Measurements from ENCODE around the gene OTOG.

OTOG gene

DNA sequence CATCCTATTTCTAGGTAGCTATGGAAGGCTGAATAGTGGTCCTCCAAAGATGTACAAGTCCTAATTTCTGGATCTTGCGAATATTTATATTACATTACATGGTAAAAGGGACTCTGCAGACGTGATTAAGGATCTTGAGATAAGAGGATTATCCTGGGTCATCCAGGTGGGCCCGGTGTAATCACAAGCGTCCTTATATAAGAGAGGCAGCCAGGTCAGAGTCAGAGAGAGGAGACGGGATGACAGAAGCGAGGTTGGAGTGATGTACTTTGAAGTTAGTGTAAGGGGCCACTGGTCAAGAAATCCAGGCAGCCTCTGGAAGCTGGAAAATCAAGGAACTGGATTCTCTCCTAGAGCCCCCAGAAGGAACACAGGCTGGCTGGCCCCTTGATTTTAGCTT lies 102.2 kb downstream of the OTOG start:
- Histone ChIP-seq H3K27me3 (ENCODE audit: insufficient read depth, low read depth) (no peaks in the 10 kb centered on the region), H3K27ac (no peak overlapping the region), H2AFZ (ENCODE audit: low read depth) (no peak overlapping the region), H4K20me1 (ENCODE audit: insufficient read depth) (no peaks in the 10 kb centered on the region), H3K79me2 (ENCODE audit: insufficient read depth, low read depth) (no peaks in the 10 kb centered on the region), H3K4me1 (ENCODE audit: low read depth, poor library complexity, severe bottlenecking) (no peaks in the 10 kb centered on the region), H3K9ac (no peak overlapping the region), H3K4me2 (no peak overlapping the region), H3K4me3 (IDR thresholded peaks at IDR 0.05; ENCODE audit: insufficient read depth, low read depth, low read length) (no peak overlapping the region), H3K36me3 (ENCODE audit: insufficient read depth) (no peaks in the 10 kb centered on the region)
- TF ChIP-seq, protein P1, sequence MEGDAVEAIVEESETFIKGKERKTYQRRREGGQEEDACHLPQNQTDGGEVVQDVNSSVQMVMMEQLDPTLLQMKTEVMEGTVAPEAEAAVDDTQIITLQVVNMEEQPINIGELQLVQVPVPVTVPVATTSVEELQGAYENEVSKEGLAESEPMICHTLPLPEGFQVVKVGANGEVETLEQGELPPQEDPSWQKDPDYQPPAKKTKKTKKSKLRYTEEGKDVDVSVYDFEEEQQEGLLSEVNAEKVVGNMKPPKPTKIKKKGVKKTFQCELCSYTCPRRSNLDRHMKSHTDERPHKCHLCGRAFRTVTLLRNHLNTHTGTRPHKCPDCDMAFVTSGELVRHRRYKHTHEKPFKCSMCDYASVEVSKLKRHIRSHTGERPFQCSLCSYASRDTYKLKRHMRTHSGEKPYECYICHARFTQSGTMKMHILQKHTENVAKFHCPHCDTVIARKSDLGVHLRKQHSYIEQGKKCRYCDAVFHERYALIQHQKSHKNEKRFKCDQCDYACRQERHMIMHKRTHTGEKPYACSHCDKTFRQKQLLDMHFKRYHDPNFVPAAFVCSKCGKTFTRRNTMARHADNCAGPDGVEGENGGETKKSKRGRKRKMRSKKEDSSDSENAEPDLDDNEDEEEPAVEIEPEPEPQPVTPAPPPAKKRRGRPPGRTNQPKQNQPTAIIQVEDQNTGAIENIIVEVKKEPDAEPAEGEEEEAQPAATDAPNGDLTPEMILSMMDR (conservative IDR thresholded peaks at IDR 0.05; ENCODE audit: low read depth, low read length): no peak

DNA sequence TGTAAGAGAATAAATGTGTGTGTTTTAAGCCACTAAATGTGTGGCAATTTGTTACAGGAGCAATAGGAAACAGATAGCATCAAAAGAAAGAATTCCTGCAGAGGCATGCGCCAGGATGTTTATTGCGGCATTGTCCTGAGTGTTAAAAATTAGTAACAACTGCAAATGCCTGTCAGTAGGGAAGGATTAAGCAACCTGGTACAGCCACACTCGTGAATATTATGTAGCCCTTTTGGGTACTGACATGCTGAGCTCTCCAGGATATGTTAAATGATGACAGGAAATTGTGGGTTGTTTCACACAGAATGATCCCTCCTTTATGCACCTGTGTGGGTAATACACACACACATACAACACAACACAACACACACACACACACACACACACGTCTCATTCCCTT lies 102.6 kb downstream of the OTOG start:
- TF ChIP-seq, protein P1 (conservative IDR thresholded peaks at IDR 0.05; ENCODE audit: low read depth, low read length): no peak
- no peaks in the 10 kb centered on the region for H3K4me1 ChIP-seq (ENCODE audit: low read depth, poor library complexity, severe bottlenecking)
- no peak overlapping the region for H3K9ac ChIP-seq
- no peak overlapping the region for H3K4me3 ChIP-seq (IDR thresholded peaks at IDR 0.05; ENCODE audit: insufficient read depth, low read depth, low read length)
- no peak overlapping the region for H3K27ac ChIP-seq
- no peak overlapping the region for H3K4me2 ChIP-seq
- no peaks in the 10 kb centered on the region for H3K36me3 ChIP-seq (ENCODE audit: insufficient read depth)
- H4K20me1 ChIP-seq (ENCODE audit: insufficient read depth): no peaks in the 10 kb centered on the region
- no peaks in the 10 kb centered on the region for H3K27me3 ChIP-seq (ENCODE audit: insufficient read depth, low read depth)
- H2AFZ ChIP-seq (ENCODE audit: low read depth): no peak overlapping the region
- H3K79me2 ChIP-seq (ENCODE audit: insufficient read depth, low read depth): no peaks in the 10 kb centered on the region

DNA sequence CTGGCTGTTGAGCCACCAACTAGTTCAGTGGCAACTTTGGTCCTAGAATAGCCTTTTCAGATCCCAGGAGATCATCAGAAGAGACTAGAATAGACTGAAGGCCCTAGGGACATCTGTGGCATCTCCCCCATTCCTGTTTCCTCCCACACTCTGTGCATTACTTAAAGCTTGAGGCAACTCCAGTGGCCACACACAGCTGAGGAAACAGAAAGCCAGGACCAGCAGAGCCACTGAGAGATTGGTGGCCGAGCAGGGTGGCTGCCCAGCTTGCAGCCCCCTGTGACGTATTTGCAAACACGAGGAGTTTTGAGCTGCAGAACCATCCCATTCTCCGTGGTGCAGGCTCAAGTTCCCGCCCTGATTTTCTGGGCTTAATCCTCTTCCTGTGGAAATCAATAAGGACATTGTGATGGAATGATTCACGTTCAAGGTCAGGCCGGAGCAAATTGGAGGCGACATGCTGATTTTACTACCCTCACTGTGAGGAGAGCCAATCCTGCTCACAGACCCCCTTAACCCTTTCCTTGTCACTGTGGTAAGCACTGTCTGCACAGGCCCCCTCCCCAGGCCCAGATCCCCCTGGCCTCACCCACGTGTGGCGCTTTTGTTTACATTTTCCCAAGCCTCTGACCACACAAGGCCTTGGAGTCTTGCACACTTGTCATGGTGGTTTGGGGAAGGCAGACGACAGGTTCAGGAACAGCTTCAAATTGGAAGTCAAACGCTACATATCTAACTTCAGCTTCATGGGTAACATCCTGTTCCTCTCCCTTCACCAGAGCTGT lies 103.3 kb downstream of the OTOG start:
- Histone ChIP-seq H3K27me3 (ENCODE audit: insufficient read depth, low read depth) (no peaks in the 10 kb centered on the region), H3K4me3 (IDR thresholded peaks at IDR 0.05; ENCODE audit: insufficient read depth, low read depth, low read length) (no peak overlapping the region), H3K79me2 (ENCODE audit: insufficient read depth, low read depth) (no peaks in the 10 kb centered on the region), H3K36me3 (ENCODE audit: insufficient read depth) (no peaks in the 10 kb centered on the region), H3K27ac (no peak overlapping the region), H3K4me2 (no peak overlapping the region), H3K4me1 (ENCODE audit: low read depth, poor library complexity, severe bottlenecking) (no peaks in the 10 kb centered on the region), H2AFZ (ENCODE audit: low read depth) (no peak overlapping the region), H4K20me1 (ENCODE audit: insufficient read depth) (no peaks in the 10 kb centered on the region), H3K9ac (no peak overlapping the region)
- TF ChIP-seq, protein P1 (conservative IDR thresholded peaks at IDR 0.05; ENCODE audit: low read depth, low read length): no peak

DNA sequence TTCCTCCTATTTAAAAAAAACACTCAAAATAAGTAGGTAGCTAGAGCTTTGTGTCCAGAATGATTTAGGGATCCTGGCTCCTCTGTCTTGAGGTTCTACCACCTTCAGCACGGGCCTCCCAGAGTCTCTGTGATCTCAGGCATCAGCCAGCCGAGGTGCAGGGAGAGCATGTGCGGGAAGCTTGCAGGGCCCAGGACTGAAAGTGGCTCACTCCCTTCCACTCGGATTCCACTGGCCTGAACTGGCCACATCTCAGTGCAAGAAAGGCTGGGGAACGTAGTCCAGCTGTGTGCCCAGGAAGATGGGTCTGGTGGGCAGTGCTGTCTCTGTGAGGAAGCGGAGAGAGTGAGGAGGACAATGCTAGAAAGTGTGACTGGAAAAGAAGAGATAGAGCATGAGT lies 104.0 kb downstream of the OTOG start:
- Histone ChIP-seq H3K79me2 (ENCODE audit: insufficient read depth, low read depth) (no peaks in the 10 kb centered on the region), H3K9ac (no peak overlapping the region), H3K4me1 (ENCODE audit: low read depth, poor library complexity, severe bottlenecking) (no peaks in the 10 kb centered on the region), H3K36me3 (ENCODE audit: insufficient read depth) (no peaks in the 10 kb centered on the region), H3K27ac (no peak overlapping the region), H4K20me1 (ENCODE audit: insufficient read depth) (no peaks in the 10 kb centered on the region), H2AFZ (ENCODE audit: low read depth) (no peak overlapping the region), H3K4me3 (IDR thresholded peaks at IDR 0.05; ENCODE audit: insufficient read depth, low read depth, low read length) (no peak overlapping the region), H3K4me2 (no peak overlapping the region), H3K27me3 (ENCODE audit: insufficient read depth, low read depth) (no peaks in the 10 kb centered on the region)
- TF ChIP-seq, protein P1 (conservative IDR thresholded peaks at IDR 0.05; ENCODE audit: low read depth, low read length): no peak

All from KMS-11 (cell line).